HFF-Myc (cell line): Measurements from ENCODE around the gene LTB4R2.

Source experiments
- DNase-seq: peaks from one replicate; pipeline ENCODE4 v3.0.0-alpha.2; 2011; ENCODE audit warnings: low read depth; ENCODE audit errors: extremely low read depth
- H3K4me3 ChIP-seq: replicated peaks from 2 replicates; pipeline ENCODE4 v1.5.1; 2011; ENCODE audit warnings: low read depth, mild to moderate bottlenecking, control low read depth, low read length
- CTCF ChIP-seq: IDR thresholded peaks from 2 replicates; pipeline ENCODE4 v1.5.1; 2012; ENCODE audit warnings: mild to moderate bottlenecking, low read depth, low read length, control low read depth; ENCODE audit errors: missing control alignments

LTB4R2 gene

GRCh38 chr14:24308342-24309124, 1.4 kb upstream of the LTB4R2 start:
- no peak for DNase-seq
- no peak overlapping the region for H3K4me3 ChIP-seq
- no peak for TF ChIP-seq CTCF

GRCh38 chr14:24310265-24310645, 315 bp downstream of the LTB4R2 start:
- TF ChIP-seq CTCF, result no peak
- no peak for DNase-seq
- no peak overlapping the region for H3K4me3 ChIP-seq

- 0 out of 2 replicates have a peak within 1 kb of the TSS, but pooled peaks have one; percentile 3 for H3K4me3 ChIP-seq
- no peak for DNase-seq
- peak; percentile 7 for TF ChIP-seq CTCF
Observed at GRCh38 chr14:24310646-24311604, 985 bp downstream of the LTB4R2 start, which contains the start of gene LTB4R. Gene LTB4R, plus strand, starts transcription at chr14:24311502. Its CDS starts 4,150 bp downstream, at chr14:24315652.

GRCh38 chr14:24311837-24312615, 2.1 kb downstream of the LTB4R2 start:
- no peak for DNase-seq
- no peak overlapping the region for H3K4me3 ChIP-seq
- TF ChIP-seq CTCF, result no peak

- no peak for TF ChIP-seq CTCF
- no peak for DNase-seq
- no peak overlapping the region for H3K4me3 ChIP-seq
Observed at GRCh38 chr14:24312736-24313507, 3.0 kb downstream of the LTB4R2 start.
